SH-SY5Y (cell line): ENCODE results near the gene NCOA1.

Source experiments
- GATA2 ChIP-seq: IDR thresholded peaks from 2 replicates; pipeline ENCODE4 v1.6.1; 2011; ENCODE audit warnings: mild to moderate bottlenecking, low read depth, low read length
- GATA3 ChIP-seq: IDR thresholded peaks from 2 replicates; pipeline ENCODE4 v1.6.1; 2011; ENCODE audit warnings: low read depth, mild to moderate bottlenecking, low read length, moderate library complexity

DNA sequence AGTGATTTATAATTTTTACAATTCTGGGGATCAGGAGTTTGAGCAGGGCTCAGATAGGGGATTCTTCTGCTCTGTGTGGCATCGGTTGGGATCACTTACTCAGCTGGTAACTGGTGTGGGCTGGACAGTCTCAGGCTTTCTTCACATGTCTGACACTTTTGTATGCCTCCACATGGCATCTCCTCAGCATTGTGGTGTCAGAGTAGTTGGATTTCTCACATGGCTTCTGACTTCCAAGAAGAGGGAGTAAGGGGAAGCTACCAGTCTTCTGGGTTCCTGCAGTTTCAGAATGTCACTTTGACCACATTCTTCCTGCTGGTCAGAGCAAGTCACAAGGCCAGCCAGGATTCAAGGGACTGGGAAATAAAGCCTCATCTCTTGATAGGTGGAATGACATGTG lies 55.6 kb downstream of the NCOA1 start:
- TF ChIP-seq GATA3 (no peak), GATA2 (no peak)
